Peyer's patch (tissue), 4 donors: Measurements from ENCODE around the gene S1PR1. TPM values are rescaled to one million over a fixed set of nuclear protein-coding genes. Genes with fewer than 3 reads are reported as not detected.

Experiments
- DNase-seq, 3 donors: peaks; one replicate each; pipeline ENCODE4 v3.0.0-alpha.2; 2017 to 2019
- H3K27ac ChIP-seq, 4 donors: fragments of 200-600 bp; sonication (generic); one replicate each; pipeline ENCODE4 v1.5.1; 2016 to 2019
- H3K27me3 ChIP-seq, 2 donors: fragments of 200-600 bp; sonication (generic); one replicate each; pipeline ENCODE4 v1.5.1; 2019
- H3K36me3 ChIP-seq, 3 donors: fragments of 200-600 bp; sonication (generic); one replicate each; pipeline ENCODE4 v1.5.1; 2016 to 2019
- H3K4me1 ChIP-seq, 4 donors: fragments of 200-600 bp; sonication (generic); one replicate each; pipeline ENCODE4 v1.5.1; 2016 to 2019
- H3K4me3 ChIP-seq, 4 donors: fragments of 200-600 bp; sonication (generic); 1 replicate in 3 of 4; 2 replicates in 1 of 4; pipeline ENCODE4 v1.5.1; 2016 to 2019; ENCODE audit warnings: mild to moderate bottlenecking in 1 of 4
- H3K9me3 ChIP-seq, 4 donors: fragments of 200-600 bp; sonication (generic); one replicate each; pipeline ENCODE4 v1.5.1; 2016 to 2019; ENCODE audit warnings: mild to moderate bottlenecking in 1 of 4
- POLR2A ChIP-seq, 2 donors: fragments of 450-650 bp; IDR thresholded peaks; one replicate each; pipeline ENCODE4 v1.5.1; 2017; ENCODE audit warnings: antibody characterized with exemption in 2 of 2, mild to moderate bottlenecking in 2 of 2, moderate library complexity in 2 of 2
- total RNA-seq, 4 donors: library from RNA; depleted of rRNA; stranded (reverse); fragments of >200 nt; gene quantifications; one replicate each; pipeline ENCODE4 v1.1.0, GENCODE V29; 2016
- TF ChIP-seq, protein P1 (sequence below), 6 experiments: fragments of 450-650 bp in 4 of 6; fragments of 200-600 bp in 2 of 6; sonication (generic) in 1 of 6; IDR thresholded peaks; one replicate each; pipeline ENCODE4 v1.5.1; 2017 to 2019; ENCODE audit warnings: antibody characterized with exemption in 6 of 6, mild to moderate bottlenecking in 3 of 6, moderate library complexity in 1 of 6

S1PR1 gene
- total RNA-seq, 4 donors from 2014 or later = 3.0 to 27.2 (median 19.3) TPM

DNA sequence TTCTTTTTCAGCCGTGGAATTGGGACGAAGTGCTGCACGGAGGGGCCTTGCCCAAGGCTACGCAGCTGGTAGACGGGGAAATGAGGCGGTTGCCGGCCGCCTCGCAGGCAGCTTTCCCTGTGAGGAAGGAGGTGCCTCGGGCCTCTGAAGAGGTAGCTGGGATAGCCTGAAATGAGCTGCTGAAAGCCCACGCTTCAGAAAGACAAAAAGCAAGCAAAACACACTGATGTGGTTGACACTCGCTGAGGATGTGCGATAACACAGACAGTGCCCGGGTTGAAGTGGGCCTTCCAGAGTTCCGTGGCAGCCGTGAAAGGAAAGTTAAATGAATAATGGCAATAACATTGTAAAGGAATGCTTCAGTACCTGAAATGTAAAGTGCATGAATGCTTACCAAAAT, 47.2 kb downstream of the S1PR1 start:
- no peak for TF ChIP-seq POLR2A (IDR thresholded peaks at IDR 0.05)
- TF ChIP-seq, protein P1, sequence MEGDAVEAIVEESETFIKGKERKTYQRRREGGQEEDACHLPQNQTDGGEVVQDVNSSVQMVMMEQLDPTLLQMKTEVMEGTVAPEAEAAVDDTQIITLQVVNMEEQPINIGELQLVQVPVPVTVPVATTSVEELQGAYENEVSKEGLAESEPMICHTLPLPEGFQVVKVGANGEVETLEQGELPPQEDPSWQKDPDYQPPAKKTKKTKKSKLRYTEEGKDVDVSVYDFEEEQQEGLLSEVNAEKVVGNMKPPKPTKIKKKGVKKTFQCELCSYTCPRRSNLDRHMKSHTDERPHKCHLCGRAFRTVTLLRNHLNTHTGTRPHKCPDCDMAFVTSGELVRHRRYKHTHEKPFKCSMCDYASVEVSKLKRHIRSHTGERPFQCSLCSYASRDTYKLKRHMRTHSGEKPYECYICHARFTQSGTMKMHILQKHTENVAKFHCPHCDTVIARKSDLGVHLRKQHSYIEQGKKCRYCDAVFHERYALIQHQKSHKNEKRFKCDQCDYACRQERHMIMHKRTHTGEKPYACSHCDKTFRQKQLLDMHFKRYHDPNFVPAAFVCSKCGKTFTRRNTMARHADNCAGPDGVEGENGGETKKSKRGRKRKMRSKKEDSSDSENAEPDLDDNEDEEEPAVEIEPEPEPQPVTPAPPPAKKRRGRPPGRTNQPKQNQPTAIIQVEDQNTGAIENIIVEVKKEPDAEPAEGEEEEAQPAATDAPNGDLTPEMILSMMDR (IDR thresholded peaks at IDR 0.05) = no peak

DNA sequence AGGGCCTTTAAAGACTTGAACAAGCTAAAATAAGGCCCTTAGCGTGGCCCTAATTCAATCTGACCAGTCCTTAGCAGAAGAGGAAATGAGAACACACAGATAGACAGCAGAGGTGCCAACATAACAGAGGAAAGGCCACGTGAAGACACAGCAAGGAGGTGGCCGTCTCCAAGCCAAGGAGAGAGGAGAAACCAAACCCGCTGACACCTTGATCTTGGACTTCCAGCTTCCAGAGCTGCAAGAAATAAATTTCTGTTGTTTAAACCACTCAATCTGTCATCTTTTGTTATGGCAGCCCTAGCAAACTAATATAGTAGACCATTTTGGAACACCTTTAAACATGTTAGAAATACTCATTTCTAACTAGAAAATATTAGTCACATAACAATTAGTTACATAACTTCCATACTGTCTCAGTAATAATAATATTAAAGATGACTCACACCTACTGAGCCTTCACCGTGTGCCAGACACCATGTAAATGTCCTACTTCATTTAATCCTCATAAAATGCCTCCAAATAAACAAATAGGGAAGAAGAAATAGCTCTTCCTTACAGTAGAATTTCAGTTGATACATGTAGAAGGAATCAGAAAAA, 47.9 kb downstream of the S1PR1 start:
- no peak for TF ChIP-seq POLR2A (IDR thresholded peaks at IDR 0.05)
- TF ChIP-seq, protein P1 (IDR thresholded peaks at IDR 0.05) = no peak
- Histone ChIP-seq H3K27me3 (no peaks in the 10 kb centered on the region), H3K36me3 (no peaks in the 10 kb centered on the region), H3K27ac (no peak overlapping the region), H3K4me3 (no peak overlapping the region), H3K4me1 (no peaks in the 10 kb centered on the region), H3K9me3 (no peaks in the 10 kb centered on the region)
- no peak for DNase-seq

More for the DNA sequence above, 47.2 kb downstream of the S1PR1 start:
- no peak overlapping the region for H3K4me3 ChIP-seq
- no peaks in the 10 kb centered on the region for H3K27me3 ChIP-seq
- no peak for DNase-seq
- no peaks in the 10 kb centered on the region for H3K36me3 ChIP-seq
- H3K4me1 ChIP-seq = no peaks in the 10 kb centered on the region
- H3K9me3 ChIP-seq = no peaks in the 10 kb centered on the region
- no peak overlapping the region for H3K27ac ChIP-seq

DNA sequence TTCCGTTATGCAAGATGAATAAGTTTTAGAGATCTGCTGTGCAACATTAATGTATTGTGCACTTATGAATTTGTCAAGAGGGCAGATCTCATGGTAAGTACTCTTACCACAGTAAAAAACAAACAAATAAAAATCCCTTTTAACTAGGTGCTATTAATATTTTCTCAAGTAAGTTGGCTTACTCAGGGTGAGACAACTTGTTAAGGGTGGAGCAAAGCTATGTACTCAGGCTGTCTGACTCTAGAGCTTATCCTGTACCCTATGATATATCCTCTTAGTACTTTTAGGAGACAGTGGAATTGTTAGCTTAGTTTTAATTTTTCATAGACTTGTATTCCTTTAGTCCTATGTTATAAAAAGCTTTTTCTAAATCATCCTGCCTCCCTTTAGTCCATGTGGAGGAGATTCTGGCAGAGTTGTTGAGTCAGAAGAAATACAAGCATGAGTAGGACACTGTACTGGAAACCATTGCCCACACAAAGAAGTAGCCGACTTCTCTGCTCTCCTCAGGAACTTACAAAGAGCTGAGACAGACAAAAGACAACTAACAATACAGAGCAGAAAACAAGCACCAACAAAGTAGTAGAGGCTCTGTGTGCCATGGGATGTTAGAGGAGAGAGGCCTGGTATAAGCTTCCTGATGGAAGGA, 49.2 kb downstream of the S1PR1 start:
- no peaks in the 10 kb centered on the region for H3K4me1 ChIP-seq
- no peaks in the 10 kb centered on the region for H3K9me3 ChIP-seq
- TF ChIP-seq, protein P1 (IDR thresholded peaks at IDR 0.05) = no peak
- TF ChIP-seq POLR2A (IDR thresholded peaks at IDR 0.05) = no peak
- DNase-seq = no peak
- no peaks in the 10 kb centered on the region for H3K27me3 ChIP-seq
- no peaks in the 10 kb centered on the region for H3K36me3 ChIP-seq
- H3K4me3 ChIP-seq = no peak overlapping the region
- no peak overlapping the region for H3K27ac ChIP-seq

DNA sequence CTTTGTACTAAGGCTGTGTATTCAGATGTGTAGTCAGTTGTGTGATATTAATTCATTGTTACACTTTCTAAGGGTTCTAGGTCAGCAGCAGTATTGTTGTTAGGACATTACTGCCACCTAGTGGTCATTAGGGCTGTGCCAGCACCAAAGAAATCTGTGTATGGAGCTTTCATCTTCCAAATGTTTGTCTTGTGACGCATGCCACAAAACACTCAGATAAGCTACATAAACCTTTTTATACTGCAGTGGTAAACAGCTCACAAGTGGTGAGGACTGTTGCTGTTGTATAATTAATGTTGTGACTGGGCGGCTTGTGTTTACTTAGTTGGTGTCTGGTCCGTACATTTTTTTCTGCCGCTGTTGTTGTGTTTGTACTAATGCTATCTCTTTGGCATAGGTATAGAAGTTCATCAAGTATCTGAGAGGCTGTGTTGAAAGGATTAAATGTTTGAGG, 51.7 kb downstream of the S1PR1 start:
- Histone ChIP-seq H3K27ac (no peak overlapping the region), H3K36me3 (no peaks in the 10 kb centered on the region), H3K4me1 (no peaks in the 10 kb centered on the region), H3K27me3 (no peaks in the 10 kb centered on the region), H3K9me3 (no peaks in the 10 kb centered on the region), H3K4me3 (no peak overlapping the region)
- TF ChIP-seq POLR2A (IDR thresholded peaks at IDR 0.05) = no peak
- TF ChIP-seq, protein P1 (IDR thresholded peaks at IDR 0.05) = peak; percentile 76 to 95 (median 90)
- DNase-seq = peak in 2 of 3 donors; percentile 68 to 84

DNA sequence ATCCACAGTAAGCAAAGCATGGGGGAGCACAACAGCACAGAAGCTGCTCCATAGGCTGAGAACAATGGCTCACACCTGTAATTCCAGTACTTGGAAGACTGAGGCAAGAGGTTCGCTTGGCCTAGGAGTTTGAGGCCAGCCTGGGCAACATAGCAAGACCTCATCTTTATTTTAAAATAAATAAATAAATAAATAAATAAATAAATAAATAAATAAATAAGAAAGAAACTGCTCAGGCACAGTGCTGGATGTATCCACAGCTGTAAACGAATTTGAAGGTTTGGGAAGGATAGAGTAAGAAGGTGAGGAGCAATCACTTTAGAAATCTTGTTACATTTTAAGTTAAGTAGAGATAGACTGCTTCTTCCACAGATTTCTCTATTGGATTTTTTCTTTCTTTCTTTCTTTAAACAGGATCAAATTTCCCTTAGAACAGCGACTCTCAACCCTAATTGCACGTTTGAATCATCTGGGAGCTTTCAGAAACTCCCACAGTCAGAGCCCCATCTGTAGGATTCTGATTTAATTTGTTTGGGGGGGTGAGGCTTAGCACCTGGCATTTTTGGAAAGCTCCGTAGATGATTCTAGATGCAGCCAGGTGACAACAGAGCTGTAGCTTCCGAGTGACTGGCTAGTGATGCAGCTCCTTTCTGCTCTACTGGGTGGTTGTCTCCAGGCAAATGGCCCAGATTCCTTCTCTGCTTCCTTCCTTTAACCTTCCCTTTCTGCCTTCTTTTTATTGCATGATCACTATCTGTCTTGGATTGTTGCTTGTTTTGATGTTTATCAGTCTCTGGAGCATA, 53.5 kb downstream of the S1PR1 start:
- TF ChIP-seq POLR2A (IDR thresholded peaks at IDR 0.05) = no peak
- TF ChIP-seq, protein P1 (IDR thresholded peaks at IDR 0.05) = no peak
- no peaks in the 10 kb centered on the region for H3K27me3 ChIP-seq
- no peak overlapping the region for H3K4me3 ChIP-seq
- no peak for DNase-seq
- no peaks in the 10 kb centered on the region for H3K9me3 ChIP-seq
- no peaks in the 10 kb centered on the region for H3K36me3 ChIP-seq
- H3K27ac ChIP-seq = no peak overlapping the region
- H3K4me1 ChIP-seq = no peaks in the 10 kb centered on the region

Other genes with a start within 250 kb of the S1PR1 start
- 10 to 100 TPM in 2 of 4 donors, 1 to 10 TPM in 2; 3.0 to 26.4 (median 8.5) TPM for gene DPH5, start 211.2 kb upstream of the S1PR1 start, total RNA-seq